IPS DF 19.7 (cell line): Measurements from ENCODE around the gene ST3GAL3.

ENCODE experiments used
- DNase-seq: peaks from one replicate; pipeline ENCODE4 v3.0.0-alpha.2; 2013; ENCODE audit warnings: low read depth, low spot score

ST3GAL3 gene

GRCh38 chr1:43850591-43851233, 143.4 kb downstream of the ST3GAL3 start:
- no peak for DNase-seq

DNA sequence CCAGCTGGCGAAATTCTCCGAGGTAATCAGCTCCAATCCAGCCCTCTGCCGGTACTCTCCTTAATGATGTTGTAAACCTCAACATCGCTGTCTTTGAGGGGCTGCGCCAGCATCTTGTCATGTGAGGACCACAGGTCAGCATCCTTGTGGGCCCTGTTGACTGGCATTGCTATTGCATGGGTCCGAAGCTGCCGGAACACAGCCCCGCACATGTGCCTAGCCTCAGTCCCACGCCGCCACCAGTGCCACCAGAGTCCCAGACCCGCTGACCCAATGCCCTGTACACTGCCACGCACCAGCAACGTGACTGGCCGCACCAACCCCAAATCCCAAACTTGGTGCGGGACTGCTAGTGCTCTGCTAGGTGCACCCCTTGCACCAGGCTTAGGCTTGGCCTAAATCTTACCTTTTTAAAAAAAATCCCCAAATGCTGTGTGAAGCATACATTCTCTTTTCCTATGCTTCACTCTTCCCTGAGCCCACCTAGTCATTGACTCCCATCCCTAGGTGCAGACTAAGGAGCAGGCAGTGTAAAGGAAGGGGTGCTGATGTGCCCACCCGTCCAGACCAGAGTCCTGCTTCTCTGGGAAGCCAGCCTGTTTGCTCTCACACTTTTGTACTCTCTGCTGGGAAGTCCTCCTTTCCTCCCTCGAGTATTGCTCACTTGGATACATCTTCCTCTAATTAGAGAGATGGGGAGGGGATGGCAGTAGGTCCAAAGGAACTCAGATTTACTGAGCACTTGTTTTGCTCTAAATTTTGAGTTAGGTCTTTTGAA, 144.4 kb downstream of the ST3GAL3 start:
- no peak for DNase-seq

DNA sequence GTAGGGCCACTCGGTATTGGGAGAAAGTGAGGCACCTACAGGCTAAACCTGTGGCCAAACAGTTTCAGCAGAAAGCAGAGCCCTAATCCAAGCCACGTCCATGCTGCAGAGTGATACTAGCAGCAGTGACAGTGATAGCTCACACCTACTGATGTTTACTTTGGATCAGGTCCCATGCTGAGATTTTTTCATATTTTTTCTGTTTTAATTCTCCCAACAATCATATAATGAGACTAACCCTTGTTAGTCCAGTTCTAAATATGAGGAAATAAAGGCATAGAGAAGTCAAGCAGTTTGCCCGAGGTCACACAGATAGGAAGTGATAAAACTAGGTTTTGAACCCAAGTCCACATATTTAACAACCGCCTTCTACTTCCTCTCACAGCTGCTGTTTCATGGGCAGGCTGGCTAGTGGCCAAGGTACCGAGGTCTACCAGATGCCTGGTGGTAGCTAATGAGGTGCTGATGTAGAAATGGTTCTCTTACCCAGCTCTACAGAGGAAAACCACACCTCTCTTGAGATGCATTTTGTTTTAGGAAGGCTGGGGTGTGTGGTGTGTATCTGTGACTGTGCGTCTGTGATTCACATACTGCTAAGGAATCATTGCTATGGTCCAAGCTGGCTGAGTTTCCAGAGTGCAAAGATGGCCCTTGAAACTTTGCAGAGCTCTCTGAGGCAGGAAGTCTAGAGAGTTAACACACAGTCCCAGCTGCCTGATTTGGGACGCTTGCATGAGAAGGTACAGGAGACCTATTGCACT, 146.0 kb downstream of the ST3GAL3 start:
- no peak for DNase-seq

- DNase-seq: no peak
Measured at GRCh38 chr1:43854473-43854872, 147.1 kb downstream of the ST3GAL3 start.

DNA sequence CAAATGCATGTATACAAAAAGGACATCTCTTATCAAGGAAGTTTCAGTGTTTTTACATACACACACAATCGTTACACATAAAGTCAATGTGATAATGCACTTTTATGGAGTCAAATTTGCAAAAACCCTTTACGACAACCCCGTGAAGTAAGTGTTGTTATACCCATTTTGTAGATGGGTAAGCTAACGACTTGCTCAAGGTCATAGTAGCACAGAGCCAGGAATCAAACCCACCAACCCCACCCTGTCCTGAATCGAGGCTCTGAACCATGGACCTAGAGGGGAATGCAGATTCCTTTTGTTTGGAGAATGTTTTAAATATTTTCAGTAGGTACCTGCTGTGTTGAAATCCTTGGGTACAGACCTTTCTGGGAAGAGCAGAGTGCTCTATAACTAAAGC, 148.9 kb downstream of the ST3GAL3 start:
- no peak for DNase-seq

- DNase-seq: no peak
Measured at GRCh38 chr1:43857163-43857562, 149.8 kb downstream of the ST3GAL3 start.

- no peak for DNase-seq
Measured at GRCh38 chr1:43858324-43858723, 151.0 kb downstream of the ST3GAL3 start.

DNA sequence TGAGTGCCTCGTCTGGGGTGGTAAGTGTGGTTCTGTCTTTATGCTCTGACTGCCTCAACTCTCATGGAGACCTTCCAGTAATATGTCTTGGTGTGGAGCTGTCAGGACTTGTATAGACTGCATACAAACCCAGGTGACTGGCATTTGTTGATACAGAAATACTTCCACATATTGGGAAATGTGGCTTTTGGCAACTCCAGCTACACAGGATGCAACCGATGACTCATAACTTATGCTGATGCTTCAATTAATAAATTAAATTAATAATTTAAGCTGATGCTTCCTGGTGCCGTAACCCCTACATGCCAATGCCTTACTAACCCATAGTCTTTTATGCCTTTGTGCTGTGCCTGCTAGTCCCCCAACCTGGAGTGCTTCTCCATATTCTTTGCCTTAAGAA, 154.0 kb downstream of the ST3GAL3 start:
- no peak for DNase-seq

DNA sequence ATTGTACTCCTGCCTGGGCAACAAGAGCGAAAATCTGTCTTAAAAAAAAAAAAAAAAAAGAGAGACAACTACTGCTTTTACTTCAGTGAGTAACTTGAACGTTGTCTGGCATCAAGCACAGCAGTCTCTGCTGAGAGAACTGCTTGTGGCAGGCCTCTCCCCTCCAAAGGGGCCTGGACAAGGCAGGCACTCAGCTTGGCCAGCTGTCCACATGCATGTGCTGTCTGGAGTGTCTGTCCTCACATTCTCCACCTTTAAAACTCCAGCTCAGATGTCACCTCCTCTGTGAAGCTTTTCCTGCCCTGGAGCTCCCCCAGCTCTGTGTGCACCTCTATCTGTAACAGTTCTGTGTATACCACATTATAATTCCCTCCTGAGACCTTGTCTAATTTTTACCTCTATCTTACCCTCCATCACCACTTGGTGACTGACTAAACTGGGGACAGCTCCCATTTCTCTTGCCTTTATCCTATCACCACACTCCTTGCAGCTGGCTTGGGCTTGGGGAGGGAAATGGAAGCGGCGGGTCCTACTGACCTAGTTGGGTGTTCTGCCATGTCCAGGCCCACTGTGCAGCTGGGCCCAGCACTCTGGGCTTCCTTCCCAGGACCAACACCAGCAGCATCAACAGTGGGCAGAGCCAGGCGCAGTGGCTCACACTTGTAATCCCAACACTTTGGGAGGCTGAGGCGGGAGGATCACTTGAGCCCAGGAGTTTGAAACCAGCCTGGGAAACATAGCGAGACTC, 154.8 kb downstream of the ST3GAL3 start:
- no peak for DNase-seq

DNA sequence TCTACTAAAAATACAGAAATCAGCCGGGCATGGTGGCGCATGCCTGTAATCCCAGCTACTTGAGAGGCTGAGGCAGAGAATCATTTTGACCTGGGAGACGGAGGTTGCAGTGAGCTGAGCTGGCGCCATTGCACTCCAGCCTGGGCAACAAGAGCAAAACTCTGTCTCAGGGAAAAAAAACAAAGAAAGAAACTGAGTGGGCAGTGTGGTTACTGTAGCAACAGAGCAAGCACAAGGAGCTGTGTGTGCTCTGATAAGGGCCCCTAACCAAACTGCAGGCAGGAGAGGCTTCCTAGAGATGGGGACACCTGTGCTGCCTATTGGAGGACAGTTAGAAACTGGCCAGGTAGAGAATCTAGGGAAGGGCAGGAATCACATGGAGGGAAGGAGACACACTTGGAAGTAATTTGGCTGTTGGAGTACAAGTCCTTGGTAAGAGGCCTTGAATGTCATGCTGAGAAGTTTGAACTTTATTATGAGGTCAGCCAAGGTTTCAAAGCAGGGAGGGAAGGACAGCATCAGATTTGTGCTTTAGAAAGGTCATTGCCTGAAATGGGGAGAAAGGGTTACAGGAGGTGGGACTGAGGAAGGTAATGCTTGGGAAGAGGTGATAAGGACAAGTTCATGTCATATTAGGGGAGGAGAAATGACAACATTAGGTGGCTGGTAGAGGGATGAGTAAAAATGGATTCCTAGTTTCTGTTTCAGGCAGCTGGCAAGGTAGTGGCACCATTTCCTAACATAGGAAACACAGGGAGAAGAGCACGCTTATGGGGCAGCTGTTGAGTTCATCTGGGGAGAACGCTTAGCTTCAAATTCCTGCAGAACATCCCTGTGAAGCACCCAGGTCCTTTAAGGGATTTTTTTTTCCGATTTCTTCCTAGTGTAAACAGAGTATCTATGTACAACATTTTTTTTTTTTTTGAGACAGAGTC, 157.0 kb downstream of the ST3GAL3 start:
- DNase-seq: no peak

GRCh38 chr1:43866201-43866600, 158.9 kb downstream of the ST3GAL3 start:
- DNase-seq: no peak

DNA sequence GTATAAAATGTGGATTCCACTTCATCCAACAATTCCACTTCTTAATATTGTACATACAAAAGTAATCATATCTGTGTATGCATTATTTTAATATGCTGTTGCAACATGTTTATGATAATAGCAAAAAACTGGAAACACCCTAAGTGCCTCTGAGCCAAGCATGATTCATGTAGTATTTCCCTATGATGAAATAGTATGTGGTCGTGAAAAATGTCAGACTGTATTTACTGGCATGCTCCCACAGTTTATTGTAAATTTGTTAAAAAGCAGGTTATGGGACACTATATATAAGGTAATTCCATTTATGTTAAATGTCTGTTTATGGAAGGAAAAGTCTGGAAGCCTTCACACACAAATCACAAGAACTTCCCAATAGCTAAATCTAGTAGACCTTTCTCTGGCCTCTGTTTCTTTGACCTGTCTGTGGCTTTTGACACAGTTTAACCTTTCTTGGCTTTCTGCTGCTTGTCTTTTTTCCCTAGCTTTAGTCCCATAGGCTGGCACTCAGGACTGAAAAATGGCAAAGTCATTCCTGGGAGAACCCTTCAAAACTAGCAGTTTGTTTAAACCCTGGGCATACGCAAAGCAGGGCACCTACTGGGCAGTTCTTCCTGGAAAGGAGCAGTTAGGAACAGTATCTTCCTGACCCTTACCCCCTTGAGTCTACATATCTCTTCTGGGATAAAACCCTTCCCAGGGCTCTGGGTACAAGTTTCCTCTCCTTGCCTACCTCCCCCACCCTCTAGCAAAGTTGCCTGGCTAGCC, 160.8 kb downstream of the ST3GAL3 start:
- no peak for DNase-seq

- no peak for DNase-seq
Measured at GRCh38 chr1:43868741-43869067, 161.4 kb downstream of the ST3GAL3 start.

DNA sequence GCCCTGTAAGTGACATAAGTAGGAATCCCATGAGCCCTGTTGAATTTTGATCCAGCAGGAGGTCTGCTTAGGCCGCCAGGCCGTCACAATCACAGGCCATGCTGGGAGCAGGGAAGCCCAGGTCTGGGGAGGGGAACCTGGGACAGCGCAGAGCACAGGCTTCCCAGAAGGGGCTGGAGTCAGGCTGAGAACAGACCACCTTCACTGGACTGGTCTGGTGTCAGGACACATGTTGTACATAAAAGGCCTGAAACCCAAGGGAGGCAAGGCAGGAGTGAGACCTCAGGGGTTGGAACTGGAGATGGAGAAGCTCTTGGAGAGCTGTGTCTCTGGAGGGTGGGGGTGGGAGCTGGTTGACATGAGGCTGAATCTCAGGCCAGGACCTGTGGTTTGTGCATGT, 163.0 kb downstream of the ST3GAL3 start:
- DNase-seq: no peak

- no peak for DNase-seq
Measured at GRCh38 chr1:43871181-43871910, 164.0 kb downstream of the ST3GAL3 start.

DNA sequence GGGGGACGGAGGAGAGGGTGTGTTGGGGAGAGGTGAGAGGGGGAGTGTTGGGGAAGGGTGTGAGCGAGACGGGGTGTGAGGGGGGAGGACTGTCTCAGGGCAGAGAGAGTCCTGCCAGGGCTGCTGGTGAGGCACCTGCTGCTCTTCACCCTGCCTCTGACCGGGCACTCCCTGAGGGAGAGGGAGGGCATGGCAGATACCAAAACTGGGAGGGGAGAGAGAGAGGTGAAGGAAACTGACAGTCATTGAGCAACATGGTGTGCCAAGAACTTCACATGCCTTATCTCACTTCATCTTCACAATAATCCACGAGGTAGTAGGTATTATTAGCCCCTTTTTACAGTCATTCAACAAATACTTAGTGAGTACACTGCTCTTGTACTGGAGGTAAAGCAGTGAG, 164.9 kb downstream of the ST3GAL3 start:
- DNase-seq: no peak

- DNase-seq: no peak
Measured at GRCh38 chr1:43873851-43874250, 166.5 kb downstream of the ST3GAL3 start.

DNA sequence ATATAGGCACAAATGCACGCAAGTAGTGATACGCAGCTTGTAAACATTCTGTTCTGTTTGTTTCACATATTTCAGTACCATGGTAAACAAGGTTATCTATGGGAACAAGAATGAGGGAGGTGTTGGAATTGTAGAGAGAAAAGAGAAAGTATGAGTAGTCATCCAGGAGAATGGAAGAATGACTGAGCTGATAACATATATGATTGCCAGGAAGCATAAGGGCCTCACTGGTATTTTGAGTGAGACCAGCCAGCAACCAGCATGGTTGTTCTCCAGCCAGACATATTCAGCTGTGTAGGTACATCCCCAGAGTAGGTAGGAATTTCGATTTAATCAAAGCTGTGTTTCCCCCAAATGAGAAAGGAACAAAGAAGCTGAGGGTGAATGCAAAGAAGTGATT, 167.4 kb downstream of the ST3GAL3 start:
- DNase-seq: no peak

DNA sequence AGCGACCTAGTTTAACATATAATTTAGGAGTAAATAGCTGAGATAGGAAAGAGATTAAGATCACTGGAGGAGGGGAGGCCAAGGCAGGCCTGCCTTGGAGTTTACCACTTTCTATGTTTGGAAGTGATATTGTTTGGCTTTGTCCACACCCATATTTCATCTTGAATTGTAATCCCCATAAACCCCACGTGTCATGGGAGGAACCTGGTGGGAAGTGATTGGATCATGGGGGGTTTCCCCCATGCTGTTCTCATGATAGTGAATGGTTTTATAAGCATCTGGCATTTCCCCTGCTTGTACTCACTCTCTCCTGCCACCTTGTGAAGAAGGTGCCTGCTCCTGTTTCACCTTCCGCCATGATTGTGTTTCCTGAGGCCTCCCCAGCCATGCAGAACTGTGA, 168.0 kb downstream of the ST3GAL3 start:
- DNase-seq: no peak

DNA sequence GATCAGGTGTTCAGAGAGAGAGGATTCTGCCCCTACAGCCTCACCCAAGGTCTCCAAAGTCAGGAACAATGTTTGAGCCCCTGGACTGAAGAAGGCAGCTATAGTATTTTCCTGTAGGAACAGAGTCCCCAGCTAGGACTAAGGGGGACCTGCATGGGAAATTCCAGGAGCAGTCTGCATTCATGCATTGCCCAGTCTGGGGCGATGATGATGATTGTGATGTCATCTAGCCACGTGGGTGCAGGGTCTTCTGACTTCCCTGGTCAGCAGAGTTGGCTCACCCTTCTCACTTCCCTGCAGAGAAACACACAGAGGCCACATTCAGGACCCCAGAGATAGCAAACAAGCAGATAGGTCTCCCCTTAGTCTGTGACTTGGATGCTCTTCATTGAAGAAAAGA, 169.8 kb downstream of the ST3GAL3 start:
- DNase-seq: no peak
